Neural progenitor cell (in vitro differentiated cells): ENCODE results near the gene EFNA5. TPM values are rescaled to one million over a fixed set of nuclear protein-coding genes. Genes with fewer than 3 reads are reported as not detected.
A peak's percentile ranks its signal among the peaks of the same experiment; 100 is the strongest.

Source experiments
- DNase-seq: peaks from one replicate; pipeline ENCODE4 v3.0.0-alpha.2; 2016; ENCODE audit warnings: low spot score
- H2AFZ ChIP-seq: fragments of 200-600 bp; sonication (generic); replicated peaks from 2 replicates; pipeline ENCODE4 v1.6.1; 2016; ENCODE audit warnings: antibody characterized with exemption
- H3F3A ChIP-seq: fragments of 200-600 bp; sonication (generic); 2 replicates; pipeline ENCODE4 v1.6.1; 2016; ENCODE audit warnings: antibody characterized with exemption, low read depth
- H3K27ac ChIP-seq: fragments of 200-600 bp; sonication (generic); 2 replicates; pipeline ENCODE4 v1.5.1; 2016; ENCODE audit warnings: mild to moderate bottlenecking
- H3K27me3 ChIP-seq: fragments of 200-600 bp; sonication (generic); 2 replicates; pipeline ENCODE4 v1.6.1; 2016; ENCODE audit warnings: mild to moderate bottlenecking, moderate library complexity
- H3K36me3 ChIP-seq: fragments of 200-600 bp; sonication (generic); 2 replicates; pipeline ENCODE4 v1.5.1; 2016
- H3K4me1 ChIP-seq: fragments of 200-600 bp; sonication (generic); 2 replicates; pipeline ENCODE4 v1.6.1; 2016; ENCODE audit warnings: mixed run types
- H3K4me2 ChIP-seq: fragments of 200-600 bp; sonication (generic); 2 replicates; pipeline ENCODE4 v1.6.1; 2016
- H3K4me3 ChIP-seq: fragments of 200-600 bp; sonication (generic); 2 replicates; pipeline ENCODE4 v1.5.1; 2016
- H3K79me2 ChIP-seq: fragments of 200-600 bp; sonication (generic); 2 replicates; pipeline ENCODE4 v1.6.1; 2016; ENCODE audit warnings: low read depth
- H3K9ac ChIP-seq: fragments of 200-600 bp; sonication (generic); 2 replicates; pipeline ENCODE4 v1.6.1; 2016
- H3K9me3 ChIP-seq: fragments of 200-600 bp; sonication (generic); 2 replicates; pipeline ENCODE4 v1.5.1; 2016; ENCODE audit warnings: low read depth
- H4K20me1 ChIP-seq: fragments of 200-600 bp; sonication (generic); 2 replicates; pipeline ENCODE4 v1.6.1; 2016; ENCODE audit warnings: low read depth
- H3K27ac Mint-ChIP-seq: 3 replicates; pipeline ENCODE4 v1.8.0; 2021; ENCODE audit warnings: mixed read lengths
- H3K27me3 Mint-ChIP-seq: 2 replicates; pipeline ENCODE4 v1.8.0; 2022; ENCODE audit warnings: low read depth, mild to moderate bottlenecking, inconsistent platforms, moderate library complexity, mixed read lengths; ENCODE audit not compliant: insufficient read depth
- H3K36me3 Mint-ChIP-seq: 3 replicates; pipeline ENCODE4 v1.8.0; 2021; ENCODE audit warnings: mixed read lengths
- H3K4me1 Mint-ChIP-seq: 3 replicates; pipeline ENCODE4 v1.8.0; 2021; ENCODE audit warnings: mixed read lengths
- H3K4me3 Mint-ChIP-seq: 3 replicates; pipeline ENCODE4 v1.8.0; 2021; ENCODE audit warnings: mild to moderate bottlenecking, moderate library complexity, mixed read lengths
- H3K9me3 Mint-ChIP-seq: 3 replicates; pipeline ENCODE4 v1.8.0; 2020; ENCODE audit warnings: mixed read lengths
- EZH2 ChIP-seq: fragments of 200-600 bp; sonication (generic); IDR thresholded peaks from 2 replicates; pipeline ENCODE4 v1.6.1; 2017; ENCODE audit warnings: antibody characterized with exemption, mild to moderate bottlenecking, moderate library complexity
- EZH2phosphoT487 ChIP-seq: fragments of 200-600 bp; sonication (generic); IDR thresholded peaks from 2 replicates; pipeline ENCODE4 v1.6.1; 2017; ENCODE audit warnings: antibody characterized with exemption
- total RNA-seq: library from RNA; depleted of rRNA; stranded (reverse); fragments of >200 nt; gene quantifications from 2 replicates; pipeline ENCODE4 v1.2.3, GENCODE V29; 2015; ENCODE audit warnings: low replicate concordance
- TF ChIP-seq, protein P1 (sequence below): fragments of 200-600 bp; sonication (generic); IDR thresholded peaks from 2 replicates; pipeline ENCODE4 v1.5.1; 2017; ENCODE audit warnings: antibody characterized with exemption, mild to moderate bottlenecking

Gene EFNA5
- total RNA-seq, 1 donor from 2014 or later, result 105 TPM

DNA sequence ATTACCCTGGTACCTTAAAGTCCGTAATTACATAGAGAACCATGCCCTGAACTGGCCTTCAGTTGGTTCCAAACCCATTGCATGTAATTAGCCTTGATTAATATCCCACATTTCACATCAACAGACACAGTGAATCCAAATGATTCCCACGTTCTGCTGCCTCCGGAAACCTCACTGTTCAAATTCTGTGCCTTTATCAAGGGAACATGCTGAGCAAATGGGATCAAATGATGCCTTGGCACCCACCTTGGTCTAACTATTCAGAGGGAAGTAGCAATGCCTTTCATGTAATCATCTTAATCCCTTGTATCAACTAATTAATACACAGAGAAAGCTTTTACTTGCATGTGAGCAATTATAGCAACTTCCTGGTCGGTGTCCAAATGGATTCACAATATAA, 100.6 kb downstream of the EFNA5 start:
- peak overlapping the region; percentile 27 for H3K4me3 ChIP-seq
- H3K4me2 ChIP-seq, result peak overlapping the region; percentile 70
- H3K9ac ChIP-seq, result no peak overlapping the region
- Mint-ChIP-seq H3K27ac (peak overlapping the region; percentile 89), H3K36me3 (peaks cover 5% of the 10 kb centered on the region), H3K9me3 (no peaks in the 10 kb centered on the region), H3K4me1 (peaks cover 91% of the 10 kb centered on the region), H3K4me3 (peak overlapping the region; percentile 20), H3K27me3 (peaks cover 3% of the 10 kb centered on the region)
- H3K9me3 ChIP-seq, result no peaks in the 10 kb centered on the region
- no peak for TF ChIP-seq EZH2
- TF ChIP-seq EZH2phosphoT487, result no peak
- TF ChIP-seq, protein P1, sequence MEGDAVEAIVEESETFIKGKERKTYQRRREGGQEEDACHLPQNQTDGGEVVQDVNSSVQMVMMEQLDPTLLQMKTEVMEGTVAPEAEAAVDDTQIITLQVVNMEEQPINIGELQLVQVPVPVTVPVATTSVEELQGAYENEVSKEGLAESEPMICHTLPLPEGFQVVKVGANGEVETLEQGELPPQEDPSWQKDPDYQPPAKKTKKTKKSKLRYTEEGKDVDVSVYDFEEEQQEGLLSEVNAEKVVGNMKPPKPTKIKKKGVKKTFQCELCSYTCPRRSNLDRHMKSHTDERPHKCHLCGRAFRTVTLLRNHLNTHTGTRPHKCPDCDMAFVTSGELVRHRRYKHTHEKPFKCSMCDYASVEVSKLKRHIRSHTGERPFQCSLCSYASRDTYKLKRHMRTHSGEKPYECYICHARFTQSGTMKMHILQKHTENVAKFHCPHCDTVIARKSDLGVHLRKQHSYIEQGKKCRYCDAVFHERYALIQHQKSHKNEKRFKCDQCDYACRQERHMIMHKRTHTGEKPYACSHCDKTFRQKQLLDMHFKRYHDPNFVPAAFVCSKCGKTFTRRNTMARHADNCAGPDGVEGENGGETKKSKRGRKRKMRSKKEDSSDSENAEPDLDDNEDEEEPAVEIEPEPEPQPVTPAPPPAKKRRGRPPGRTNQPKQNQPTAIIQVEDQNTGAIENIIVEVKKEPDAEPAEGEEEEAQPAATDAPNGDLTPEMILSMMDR, result no peak
- H3K4me1 ChIP-seq, result peaks cover 92% of the 10 kb centered on the region
- H2AFZ ChIP-seq, result no peak overlapping the region
- H3F3A ChIP-seq, result peaks cover 82% of the 10 kb centered on the region
- no peaks in the 10 kb centered on the region for H3K36me3 ChIP-seq
- no peak for DNase-seq
- peaks cover 99% of the 10 kb centered on the region for H3K79me2 ChIP-seq
- peaks cover 97% of the 10 kb centered on the region for H4K20me1 ChIP-seq
- H3K27ac ChIP-seq, result peak overlapping the region; percentile 8
- no peaks in the 10 kb centered on the region for H3K27me3 ChIP-seq

DNA sequence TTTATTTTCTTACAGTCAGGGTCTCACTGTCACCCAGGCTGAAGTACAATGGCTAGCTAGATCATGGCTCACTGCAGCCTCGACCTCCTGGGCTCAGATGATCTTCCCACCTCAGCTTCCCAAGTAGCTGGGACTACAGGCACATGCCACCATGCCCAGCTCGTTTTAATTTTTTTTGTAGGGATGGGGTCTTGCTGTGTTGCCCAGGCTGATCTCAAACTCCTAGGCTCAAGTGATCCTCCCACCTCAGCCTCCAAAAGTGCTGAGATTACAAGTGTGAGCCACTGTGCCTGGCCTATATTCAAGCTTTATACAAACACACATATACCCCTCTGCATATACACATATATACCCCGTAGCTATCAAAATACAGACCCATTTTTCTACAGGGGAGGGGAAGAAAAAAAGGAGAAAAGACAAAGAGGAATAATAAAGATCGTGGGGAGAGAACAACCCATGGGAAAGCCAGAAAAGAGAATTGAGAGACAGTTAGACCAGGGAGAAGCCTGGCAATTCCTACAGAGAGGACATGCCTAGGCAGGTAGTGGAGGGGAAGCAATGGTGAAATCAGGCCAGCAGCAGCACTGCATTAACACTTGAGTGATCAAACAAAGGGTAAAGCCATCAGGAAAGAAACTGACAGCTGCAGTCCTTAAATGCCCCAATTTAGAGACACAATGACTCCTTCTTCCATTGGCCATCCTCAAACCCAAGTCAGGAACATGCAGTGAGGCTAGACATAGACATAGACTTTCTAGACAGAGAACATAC, 102.7 kb downstream of the EFNA5 start:
- Histone ChIP-seq H3F3A (peaks cover 61% of the 10 kb centered on the region), H2AFZ (no peak overlapping the region), H3K4me2 (peak overlapping the region; percentile 68), H3K36me3 (no peaks in the 10 kb centered on the region), H3K9me3 (no peaks in the 10 kb centered on the region), H3K79me2 (peaks cover 99% of the 10 kb centered on the region), H3K9ac (no peak overlapping the region), H3K27ac (no peak overlapping the region), H3K27me3 (no peaks in the 10 kb centered on the region), H3K4me1 (peaks cover 87% of the 10 kb centered on the region), H3K4me3 (no peak overlapping the region), H4K20me1 (peaks cover 97% of the 10 kb centered on the region)
- peaks cover 3% of the 10 kb centered on the region for H3K27me3 Mint-ChIP-seq
- H3K27ac Mint-ChIP-seq, result peak overlapping the region; percentile 87
- peak; percentile 44 for DNase-seq
- no peaks in the 10 kb centered on the region for H3K9me3 Mint-ChIP-seq
- H3K36me3 Mint-ChIP-seq, result peaks cover 8% of the 10 kb centered on the region
- no peak overlapping the region for H3K4me3 Mint-ChIP-seq
- TF ChIP-seq EZH2 (no peak), EZH2phosphoT487 (no peak)
- TF ChIP-seq, protein P1, result no peak
- peaks cover 84% of the 10 kb centered on the region for H3K4me1 Mint-ChIP-seq

DNA sequence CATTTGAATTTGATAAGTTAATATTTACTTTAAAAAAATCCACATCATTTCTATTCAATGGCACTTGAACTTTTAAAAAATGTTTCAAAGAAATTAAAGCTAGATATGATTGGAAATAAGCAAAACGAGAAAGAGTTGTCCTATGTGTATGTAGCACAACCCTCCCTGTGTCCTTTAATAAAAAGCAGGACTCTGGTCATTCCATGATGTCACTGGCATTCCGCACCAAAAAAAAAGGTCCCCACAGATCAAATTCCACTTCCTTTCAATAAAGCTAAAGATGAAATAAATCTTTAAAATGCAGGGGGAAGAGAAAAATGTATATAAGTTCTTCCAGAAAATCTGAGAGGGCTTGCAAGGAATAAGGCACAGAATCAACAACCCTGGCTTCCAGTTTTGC, 103.8 kb downstream of the EFNA5 start:
- H2AFZ ChIP-seq, result no peak overlapping the region
- Mint-ChIP-seq H3K4me3 (no peak overlapping the region), H3K27me3 (peaks cover 3% of the 10 kb centered on the region), H3K9me3 (peaks cover 3% of the 10 kb centered on the region), H3K27ac (peak overlapping the region; percentile 87), H3K4me1 (peaks cover 76% of the 10 kb centered on the region), H3K36me3 (peaks cover 12% of the 10 kb centered on the region)
- H3F3A ChIP-seq, result peaks cover 56% of the 10 kb centered on the region
- H4K20me1 ChIP-seq, result peaks cover 100% of the 10 kb centered on the region
- H3K4me1 ChIP-seq, result peaks cover 79% of the 10 kb centered on the region
- H3K27ac ChIP-seq, result peak overlapping the region; percentile 0
- H3K4me3 ChIP-seq, result peak overlapping the region; percentile 2
- TF ChIP-seq, protein P1, result no peak
- TF ChIP-seq EZH2, result no peak
- no peaks in the 10 kb centered on the region for H3K9me3 ChIP-seq
- peaks cover 100% of the 10 kb centered on the region for H3K79me2 ChIP-seq
- no peak overlapping the region for H3K9ac ChIP-seq
- DNase-seq, result no peak
- no peaks in the 10 kb centered on the region for H3K27me3 ChIP-seq
- no peaks in the 10 kb centered on the region for H3K36me3 ChIP-seq
- peak overlapping the region; percentile 58 for H3K4me2 ChIP-seq
